ENCODE data around the gene SUSD4. TPM values are rescaled to one million over a fixed set of nuclear protein-coding genes. Genes with fewer than 3 reads are reported as not detected.
A peak's percentile ranks its signal among the peaks of the same experiment; 100 is the strongest.

The SUSD4 gene
- total RNA-seq, 1 donor from 2014 or later, result 26.3 TPM

- DNase-seq (ENCODE audit: extremely low spot score in 2 of 2), result peak; percentile 43 to 52
- H3K36me3 ChIP-seq, result no peaks in the 10 kb centered on the region
- no peaks in the 10 kb centered on the region for H3K4me1 ChIP-seq
- H3K9me3 ChIP-seq, result no peaks in the 10 kb centered on the region
- H3K27me3 ChIP-seq, result no peaks in the 10 kb centered on the region
- TF ChIP-seq, protein P1, sequence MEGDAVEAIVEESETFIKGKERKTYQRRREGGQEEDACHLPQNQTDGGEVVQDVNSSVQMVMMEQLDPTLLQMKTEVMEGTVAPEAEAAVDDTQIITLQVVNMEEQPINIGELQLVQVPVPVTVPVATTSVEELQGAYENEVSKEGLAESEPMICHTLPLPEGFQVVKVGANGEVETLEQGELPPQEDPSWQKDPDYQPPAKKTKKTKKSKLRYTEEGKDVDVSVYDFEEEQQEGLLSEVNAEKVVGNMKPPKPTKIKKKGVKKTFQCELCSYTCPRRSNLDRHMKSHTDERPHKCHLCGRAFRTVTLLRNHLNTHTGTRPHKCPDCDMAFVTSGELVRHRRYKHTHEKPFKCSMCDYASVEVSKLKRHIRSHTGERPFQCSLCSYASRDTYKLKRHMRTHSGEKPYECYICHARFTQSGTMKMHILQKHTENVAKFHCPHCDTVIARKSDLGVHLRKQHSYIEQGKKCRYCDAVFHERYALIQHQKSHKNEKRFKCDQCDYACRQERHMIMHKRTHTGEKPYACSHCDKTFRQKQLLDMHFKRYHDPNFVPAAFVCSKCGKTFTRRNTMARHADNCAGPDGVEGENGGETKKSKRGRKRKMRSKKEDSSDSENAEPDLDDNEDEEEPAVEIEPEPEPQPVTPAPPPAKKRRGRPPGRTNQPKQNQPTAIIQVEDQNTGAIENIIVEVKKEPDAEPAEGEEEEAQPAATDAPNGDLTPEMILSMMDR (IDR thresholded peaks at IDR 0.05), result no peak
- TF ChIP-seq POLR2A (IDR thresholded peaks at IDR 0.05) (no peak), POLR2AphosphoS5 (IDR thresholded peaks at IDR 0.05; ENCODE audit: insufficient read depth in 1 of 2, low read depth in 1 of 2) (no peak)
- intact Hi-C loops (cut with DNase I), result no loop called here
- H3K27ac ChIP-seq, result no peak overlapping the region
- no peak overlapping the region for H3K4me3 ChIP-seq
Measured at GRCh38 chr1:223246476-223247112, 117.4 kb downstream of the SUSD4 start.

DNA sequence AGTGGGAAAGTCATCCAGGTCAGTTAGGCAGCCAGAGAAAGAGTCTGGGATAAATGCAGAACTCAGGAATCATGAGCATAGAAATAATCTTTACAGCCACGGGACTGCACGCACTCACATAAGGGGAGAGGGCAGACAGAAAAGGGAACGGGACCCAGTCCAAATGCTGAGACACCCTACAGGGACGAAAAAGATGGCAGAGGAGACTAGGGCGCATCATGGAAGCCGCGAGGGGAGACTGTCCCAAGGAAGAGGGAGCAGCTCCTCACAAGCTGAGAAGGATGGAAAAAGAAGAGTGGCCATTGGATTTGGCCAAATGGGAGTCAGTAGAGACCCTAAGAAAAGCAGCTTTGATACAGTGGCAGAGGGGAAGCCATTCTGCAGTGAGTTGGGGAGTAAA lies 118.0 kb downstream of the SUSD4 start:
- Histone ChIP-seq H3K27ac (no peak overlapping the region), H3K27me3 (no peaks in the 10 kb centered on the region), H3K4me1 (no peaks in the 10 kb centered on the region), H3K36me3 (no peaks in the 10 kb centered on the region), H3K9me3 (no peaks in the 10 kb centered on the region), H3K4me3 (no peak overlapping the region)
- intact Hi-C loops (cut with DNase I), result no loop called here
- TF ChIP-seq POLR2AphosphoS5 (IDR thresholded peaks at IDR 0.05; ENCODE audit: insufficient read depth in 1 of 2, low read depth in 1 of 2) (no peak), POLR2A (IDR thresholded peaks at IDR 0.05) (no peak)
- TF ChIP-seq, protein P1 (IDR thresholded peaks at IDR 0.05), result no peak
- peak in 1 of 2 donors; percentile 58 for DNase-seq (ENCODE audit: extremely low spot score in 2 of 2)

DNA sequence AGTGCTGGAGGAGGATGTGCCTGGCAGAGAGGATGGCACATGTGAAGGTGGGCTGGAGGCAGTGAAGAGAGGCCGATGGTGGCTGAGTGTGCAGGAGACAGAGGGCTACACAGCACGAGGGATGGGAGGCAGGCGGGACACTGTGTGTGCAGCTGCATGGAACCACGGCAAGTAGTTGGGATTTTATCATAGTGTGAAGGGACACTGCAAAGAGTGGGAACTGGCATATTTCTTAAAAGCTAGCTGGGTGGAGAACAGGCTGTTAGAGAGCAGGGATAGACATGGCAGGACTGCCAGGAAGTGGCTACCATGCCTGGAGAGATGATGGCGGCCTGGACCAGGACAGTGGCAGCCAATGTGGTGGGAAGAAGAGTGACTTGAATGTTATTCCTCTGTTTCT lies 118.6 kb downstream of the SUSD4 start:
- intact Hi-C loops (cut with DNase I), result no loop called here
- Histone ChIP-seq H3K27ac (no peak overlapping the region), H3K9me3 (no peaks in the 10 kb centered on the region), H3K4me1 (no peaks in the 10 kb centered on the region), H3K27me3 (no peaks in the 10 kb centered on the region), H3K4me3 (no peak overlapping the region), H3K36me3 (no peaks in the 10 kb centered on the region)
- peak; percentile 67 for DNase-seq (ENCODE audit: extremely low spot score in 2 of 2)
- no peak for TF ChIP-seq POLR2A (IDR thresholded peaks at IDR 0.05)
- no peak for TF ChIP-seq POLR2AphosphoS5 (IDR thresholded peaks at IDR 0.05; ENCODE audit: insufficient read depth in 1 of 2, low read depth in 1 of 2)
- TF ChIP-seq, protein P1 (IDR thresholded peaks at IDR 0.05), result no peak

DNA sequence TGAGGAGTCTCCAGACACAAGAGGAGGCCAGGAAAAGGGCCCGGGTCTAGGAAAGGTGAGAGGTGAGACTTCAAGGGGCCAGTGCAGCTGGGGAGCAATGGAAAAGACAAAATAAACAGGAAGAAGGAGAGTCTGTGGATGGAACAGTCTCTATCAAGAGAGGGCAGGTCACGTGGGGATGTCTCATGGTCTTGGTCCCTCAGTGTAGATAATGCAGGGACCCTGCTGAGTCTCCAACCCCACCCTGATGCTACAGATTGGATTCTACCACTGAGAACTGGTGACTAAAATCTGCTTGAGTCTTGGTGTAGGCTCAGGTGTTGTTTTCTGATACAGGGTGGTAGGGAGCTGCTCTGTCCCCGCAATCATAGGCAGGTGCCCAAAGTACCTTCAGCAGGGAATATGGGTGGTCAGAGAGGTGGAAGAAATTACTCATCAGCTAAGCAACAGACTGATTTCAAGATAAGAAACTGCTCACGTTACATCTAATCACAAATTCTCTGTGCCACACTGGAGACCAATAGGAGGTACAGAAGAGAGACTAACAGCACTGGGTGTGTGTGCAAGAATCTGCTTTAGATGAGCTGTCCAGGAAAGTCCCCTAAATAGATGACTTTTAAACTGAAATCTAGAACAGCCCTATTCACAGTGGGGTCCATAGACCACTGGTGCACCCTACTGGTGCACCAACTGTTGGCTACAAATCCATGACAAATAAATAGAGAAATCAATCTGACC lies 119.4 kb downstream of the SUSD4 start:
- DNase-seq (ENCODE audit: extremely low spot score in 2 of 2), result peak; percentile 34 to 62

More for the DNA sequence above, 119.4 kb downstream of the SUSD4 start:
- Histone ChIP-seq H3K36me3 (no peaks in the 10 kb centered on the region), H3K27ac (no peak overlapping the region), H3K27me3 (no peaks in the 10 kb centered on the region), H3K9me3 (no peaks in the 10 kb centered on the region), H3K4me1 (no peaks in the 10 kb centered on the region), H3K4me3 (no peak overlapping the region)
- TF ChIP-seq POLR2AphosphoS5 (IDR thresholded peaks at IDR 0.05; ENCODE audit: insufficient read depth in 1 of 2, low read depth in 1 of 2) (no peak), POLR2A (IDR thresholded peaks at IDR 0.05) (no peak)
- TF ChIP-seq, protein P1 (IDR thresholded peaks at IDR 0.05), result peak in 1 of 3 experiments; percentile 7
- intact Hi-C loops (cut with DNase I), result no loop called here
